GM19099 (cell line): Measurements from ENCODE around the gene PPFIBP2.

ENCODE experiments used
- POLR2A ChIP-seq: IDR thresholded peaks from 3 replicates; pipeline ENCODE4 v1.6.1; 2011; ENCODE audit warnings: low read depth; ENCODE audit not compliant: insufficient read length; ENCODE audit errors: extremely low read depth

The PPFIBP2 gene

DNA sequence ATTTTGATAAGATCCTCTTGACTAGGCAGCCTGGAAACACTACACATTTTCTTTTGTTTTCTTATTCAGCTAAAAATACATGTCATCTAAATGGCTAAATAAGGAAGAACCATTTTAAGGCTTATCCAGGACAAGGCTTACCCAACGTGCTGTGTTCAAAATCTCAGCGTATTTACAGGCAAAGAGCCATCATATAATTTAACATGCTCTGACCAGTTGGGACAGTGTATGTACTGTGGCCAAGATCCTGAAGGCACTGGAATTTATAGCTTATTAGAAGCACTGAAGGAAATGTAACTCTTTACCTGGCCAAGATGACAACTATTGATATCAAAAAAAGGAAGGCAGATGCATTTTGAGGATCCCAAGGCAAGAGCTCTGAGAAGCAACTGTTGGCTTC is 71.1 kb downstream of the PPFIBP2 start:
- no peak for TF ChIP-seq POLR2A

DNA sequence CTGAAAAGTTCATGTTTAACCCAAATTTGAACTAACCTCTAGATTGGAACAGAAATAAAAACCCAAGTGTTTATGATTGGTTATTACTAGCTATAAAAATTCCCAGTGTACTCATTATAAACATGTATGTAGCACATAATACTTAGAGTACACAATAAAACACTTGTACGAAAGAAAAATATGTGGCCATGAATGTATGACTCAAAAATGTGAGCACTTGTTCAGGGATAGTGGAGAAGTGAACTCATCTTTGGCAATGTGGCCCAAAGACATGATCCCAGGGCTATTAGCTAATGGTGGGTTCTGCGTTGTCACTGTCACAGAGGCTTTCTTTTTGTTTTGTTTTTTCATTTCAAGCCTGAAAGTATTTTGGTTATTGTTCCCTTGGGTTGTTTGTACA is 72.0 kb downstream of the PPFIBP2 start:
- no peak for TF ChIP-seq POLR2A

DNA sequence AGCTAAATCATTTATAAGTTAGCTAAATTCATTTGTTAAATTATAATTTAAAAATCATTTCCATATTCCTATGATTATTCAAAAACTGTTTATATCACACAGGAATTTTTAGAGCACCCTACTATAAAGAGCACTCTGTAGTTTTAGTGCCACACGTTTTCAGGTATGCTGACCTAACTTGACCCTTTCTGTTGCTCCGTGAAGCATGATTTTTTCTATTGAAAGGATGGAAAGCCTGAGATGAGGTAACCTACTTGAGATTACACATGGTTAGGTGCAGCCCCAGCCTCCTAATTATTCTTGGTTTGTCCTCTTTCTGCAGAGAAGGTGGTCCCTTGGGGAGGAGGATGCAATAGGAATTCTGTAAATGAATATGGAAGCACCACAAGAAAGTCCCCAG is 72.6 kb downstream of the PPFIBP2 start:
- TF ChIP-seq POLR2A = no peak

DNA sequence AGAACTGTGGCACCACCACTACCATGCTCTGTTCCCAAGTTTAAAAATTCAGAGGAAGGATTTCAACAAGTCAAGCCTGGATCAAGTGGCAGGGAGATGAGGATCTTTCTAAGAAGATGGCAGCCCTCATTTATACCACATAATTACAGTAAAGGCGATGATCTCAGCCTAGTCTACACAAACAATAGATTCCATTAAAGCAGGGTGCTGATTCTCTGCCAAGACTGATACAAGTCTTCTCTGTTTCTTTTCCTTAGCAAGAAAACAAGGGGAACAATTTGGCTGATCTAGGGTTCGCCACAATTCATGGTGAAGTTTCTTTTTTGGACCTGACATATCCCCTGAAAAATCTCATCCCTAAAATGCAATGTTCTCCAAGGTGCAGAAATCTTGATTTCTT is 73.9 kb downstream of the PPFIBP2 start:
- TF ChIP-seq POLR2A = no peak

DNA sequence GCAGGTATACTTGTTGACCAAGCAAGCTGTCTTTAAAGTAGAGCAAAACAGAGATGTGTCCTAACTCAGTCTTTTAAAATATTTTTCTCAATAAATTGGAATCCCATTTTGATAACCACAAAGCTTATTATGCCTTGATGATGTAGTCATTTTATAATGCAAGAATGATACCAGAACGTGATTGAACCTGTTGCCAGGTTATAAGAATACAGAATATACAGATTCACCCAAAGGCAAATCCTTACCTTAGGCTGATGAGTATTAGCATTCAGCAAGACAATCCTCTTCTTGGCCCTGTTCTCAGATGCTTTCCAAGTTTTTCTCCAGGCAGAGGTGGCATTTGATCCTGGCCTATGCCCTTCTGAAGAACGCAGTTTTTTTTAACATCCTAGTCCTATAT is 76.1 kb downstream of the PPFIBP2 start:
- no peak for TF ChIP-seq POLR2A

DNA sequence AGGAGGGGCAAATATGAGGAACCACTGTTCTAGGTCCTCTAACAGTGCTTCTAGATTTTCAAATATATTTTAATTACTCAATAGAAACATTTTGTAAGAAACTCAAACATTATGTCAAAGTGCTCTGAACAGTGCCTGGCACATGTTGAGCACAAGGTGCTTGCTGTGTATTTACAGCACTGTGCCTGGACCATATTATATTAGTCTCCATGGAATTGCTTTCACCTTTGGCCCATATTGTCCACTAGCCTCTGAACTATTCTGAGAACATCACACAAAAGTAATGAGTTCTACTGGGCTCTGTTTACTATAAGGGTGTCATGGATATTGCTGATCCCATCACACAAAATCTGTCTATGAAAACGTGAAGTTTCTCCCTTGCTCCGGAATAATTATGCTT is 76.7 kb downstream of the PPFIBP2 start:
- TF ChIP-seq POLR2A = no peak

DNA sequence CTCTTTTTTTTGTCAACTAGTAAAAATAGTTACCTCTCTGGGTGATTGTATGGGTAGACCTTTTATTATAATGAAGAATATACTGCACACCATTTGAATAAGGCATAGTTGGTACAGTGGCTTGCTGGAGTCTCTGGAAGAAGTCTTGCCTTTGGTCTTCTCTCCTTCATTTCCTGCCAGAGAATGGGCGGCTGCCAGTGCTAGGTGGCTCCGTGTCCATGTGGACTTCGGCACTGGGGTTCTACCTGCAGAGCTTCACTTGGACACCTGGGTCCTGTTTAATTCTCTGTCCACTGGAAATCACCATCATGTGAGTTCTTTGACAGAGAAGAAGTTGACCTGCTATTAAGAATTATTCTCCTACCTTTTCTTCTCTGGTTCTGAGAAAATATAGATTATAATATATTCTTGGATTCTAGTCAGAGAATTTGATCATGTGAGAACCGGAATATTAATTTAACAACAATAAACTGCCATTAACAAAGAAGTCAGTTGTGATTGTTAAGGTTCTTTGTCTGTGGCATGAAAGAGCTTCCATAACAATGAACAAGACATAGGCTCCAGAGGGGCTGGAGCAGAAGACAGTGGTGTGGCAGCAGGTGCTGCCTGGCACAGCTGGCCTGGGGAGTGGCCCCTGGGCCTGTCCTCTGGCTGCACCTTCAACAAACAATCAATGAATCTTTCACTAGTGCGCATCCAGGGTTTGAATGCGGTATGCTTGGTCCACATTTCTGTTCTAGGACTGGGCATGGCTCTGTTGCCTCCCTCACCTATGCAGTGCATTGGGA is 77.5 kb downstream of the PPFIBP2 start:
- no peak for TF ChIP-seq POLR2A

DNA sequence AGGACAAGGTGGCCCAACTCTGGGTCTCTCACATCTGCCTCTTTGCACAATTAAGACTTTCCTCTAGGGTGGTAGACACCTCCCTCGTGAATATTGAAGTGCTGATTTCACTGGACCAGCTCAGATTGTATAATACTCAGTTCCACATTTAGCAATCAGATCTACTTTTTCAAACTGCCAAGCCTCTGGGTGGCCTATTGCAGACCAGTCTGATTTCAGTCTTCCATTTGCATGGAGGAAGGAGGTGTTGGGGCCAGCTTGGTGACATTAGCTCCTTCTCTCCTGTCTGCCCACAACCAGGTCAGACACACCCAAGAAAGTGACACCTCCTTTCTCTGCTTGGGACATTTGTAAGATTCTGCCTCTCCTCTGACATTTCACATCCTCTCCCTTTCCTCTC is 78.2 kb downstream of the PPFIBP2 start:
- no peak for TF ChIP-seq POLR2A

DNA sequence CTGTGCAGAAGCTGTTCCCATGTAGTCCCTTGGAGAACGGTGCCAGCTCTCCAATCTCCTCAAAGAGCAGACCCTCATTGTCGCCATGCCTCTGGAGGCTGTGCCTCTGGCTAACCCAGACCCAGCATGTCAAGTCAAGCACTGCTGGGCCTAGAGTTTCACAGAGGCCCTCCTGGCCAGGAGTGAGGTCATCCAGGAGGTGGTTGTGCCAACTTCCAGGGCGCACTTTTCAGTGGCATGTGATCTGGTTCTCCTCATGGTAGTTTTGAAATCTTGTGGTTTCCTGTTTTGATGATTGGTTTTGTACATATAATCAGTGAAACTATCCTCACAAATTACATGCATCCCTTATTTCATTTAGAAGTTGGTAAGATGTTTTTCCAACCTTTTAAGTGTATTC is 78.9 kb downstream of the PPFIBP2 start:
- TF ChIP-seq POLR2A = no peak

DNA sequence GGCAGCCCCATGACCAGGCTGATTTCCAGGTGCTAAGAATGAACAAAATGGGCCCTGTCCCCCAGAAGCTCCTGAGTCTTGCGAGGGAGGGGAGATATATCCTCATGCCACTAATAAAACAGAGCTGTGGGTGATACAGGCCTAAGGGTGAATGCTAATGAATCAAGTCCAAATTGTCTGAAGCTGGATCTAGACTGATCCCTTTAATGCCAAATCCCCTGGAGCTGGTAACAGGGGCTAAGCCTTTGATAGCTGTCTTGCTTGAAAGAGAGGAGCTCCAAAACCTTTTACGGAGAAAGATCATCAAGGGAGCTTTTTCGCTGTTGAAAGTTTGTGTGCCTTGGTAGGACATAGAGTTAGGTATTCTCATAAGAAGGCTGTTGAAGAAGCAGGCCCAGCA is 79.7 kb downstream of the PPFIBP2 start:
- no peak for TF ChIP-seq POLR2A

DNA sequence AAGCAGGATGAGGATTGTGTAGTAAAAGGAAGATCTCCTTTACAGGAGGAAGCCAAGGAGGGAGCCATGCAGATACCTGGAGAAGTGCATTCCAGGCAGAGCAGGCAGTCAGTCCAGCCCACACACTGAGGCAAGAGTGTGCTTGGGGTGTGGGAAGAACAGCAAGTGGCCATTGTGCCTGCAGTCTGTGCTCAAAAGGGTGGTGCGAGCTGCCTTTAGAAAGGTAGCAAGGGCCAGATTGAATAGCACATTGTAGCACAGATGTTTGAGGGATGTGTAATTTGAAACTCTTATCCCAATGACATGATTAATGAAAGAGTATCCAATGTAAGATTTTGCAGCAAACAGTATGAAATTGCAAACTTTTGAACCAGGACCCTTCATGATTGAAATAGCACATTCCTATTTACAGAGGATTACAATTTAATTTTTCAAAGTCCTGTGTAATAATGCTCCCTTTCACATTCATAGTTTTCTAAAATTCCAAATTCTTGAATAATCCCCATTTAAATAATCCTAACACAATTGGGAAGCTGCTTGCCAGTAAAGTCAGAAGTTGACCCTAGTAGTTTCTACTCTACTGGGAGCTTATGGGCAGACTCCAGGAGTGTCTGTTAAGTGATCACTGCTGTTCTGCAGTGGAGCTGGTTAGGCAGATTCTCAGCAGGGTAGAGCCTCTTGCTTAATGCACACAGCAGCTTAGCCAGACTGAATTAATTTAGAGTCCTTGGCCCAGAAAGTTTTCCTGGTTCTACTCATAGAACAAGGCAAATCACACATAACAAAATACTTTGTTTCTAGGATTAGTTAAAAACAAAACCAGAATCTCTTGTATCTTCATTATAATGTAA is 81.4 kb downstream of the PPFIBP2 start:
- TF ChIP-seq POLR2A = no peak

DNA sequence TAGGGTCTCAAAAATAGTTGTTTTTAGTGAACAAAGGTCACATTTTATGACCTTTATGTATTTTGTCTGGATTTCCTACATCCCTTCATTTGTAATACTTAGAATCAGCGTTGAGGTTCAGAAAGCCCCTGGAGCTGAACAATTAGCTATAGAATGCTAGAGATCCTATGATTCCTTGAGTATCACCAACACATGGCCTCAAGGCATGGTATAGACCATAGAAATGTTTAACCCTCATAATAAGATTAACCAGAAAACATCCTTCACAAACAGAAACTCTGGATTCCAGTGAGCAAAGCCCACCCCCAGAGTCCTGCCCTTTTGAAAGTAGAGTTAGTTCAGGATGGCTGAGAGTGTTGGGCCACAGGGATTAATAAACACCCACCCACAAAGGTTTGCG is 82.2 kb downstream of the PPFIBP2 start:
- no peak for TF ChIP-seq POLR2A

DNA sequence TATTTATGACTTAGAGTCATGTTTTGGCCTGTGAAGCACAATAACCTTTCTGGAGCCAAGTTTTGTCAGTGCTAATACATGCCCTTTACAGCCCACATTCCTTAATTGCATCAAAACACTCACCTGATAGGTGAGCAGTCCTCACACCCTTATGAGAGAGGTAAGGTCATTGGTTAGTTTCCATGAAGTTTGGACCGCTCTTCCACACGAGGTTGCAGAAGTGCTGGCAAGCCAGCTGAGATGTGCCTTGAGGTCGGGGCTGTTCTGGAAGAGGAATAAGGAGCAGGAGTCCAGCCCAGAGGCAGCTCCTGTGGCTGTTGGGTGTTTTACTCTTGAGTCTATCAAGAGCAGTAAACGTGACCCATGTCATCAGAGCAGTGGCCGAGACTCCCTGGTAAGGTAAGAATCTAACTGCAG is 83.2 kb downstream of the PPFIBP2 start:
- no peak for TF ChIP-seq POLR2A

DNA sequence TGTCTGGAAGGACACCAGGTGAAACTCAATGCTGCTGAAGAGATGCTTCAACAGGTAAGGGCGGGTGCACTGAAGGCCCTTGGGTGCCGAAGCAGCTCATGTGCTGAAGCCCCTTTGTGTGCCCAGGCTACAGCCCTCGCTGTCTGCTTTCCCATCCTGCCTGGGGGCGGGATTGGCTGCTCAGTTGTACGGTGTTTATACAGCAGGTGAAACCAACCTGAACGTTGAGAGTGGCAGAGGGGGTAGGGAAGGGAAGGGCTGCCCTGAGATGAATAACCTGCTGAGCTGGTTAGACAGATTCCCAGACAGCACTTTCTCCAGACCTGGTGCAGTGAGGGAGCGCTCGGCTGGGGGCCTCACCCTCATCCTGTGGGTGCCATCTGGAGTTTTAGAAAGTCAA is 83.8 kb downstream of the PPFIBP2 start:
- no peak for TF ChIP-seq POLR2A

DNA sequence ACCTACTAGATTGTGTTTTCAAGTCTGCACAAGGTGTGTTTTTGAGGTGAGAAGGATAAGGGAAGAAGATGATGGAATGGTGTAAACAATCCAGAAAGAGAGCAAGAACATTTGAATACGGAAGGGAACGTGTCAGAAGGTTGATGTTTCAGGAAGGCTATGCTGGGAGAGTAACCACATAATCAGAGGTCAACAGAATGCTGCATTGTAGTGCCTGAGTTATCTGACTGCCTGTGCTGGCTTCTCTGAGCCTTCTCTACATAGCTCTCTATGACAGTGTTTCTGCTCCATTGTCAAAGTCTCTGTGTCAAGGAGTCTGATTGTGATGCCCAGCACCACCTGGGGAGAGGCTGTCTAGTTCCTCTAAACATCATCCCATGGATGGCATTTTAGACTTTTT is 85.4 kb downstream of the PPFIBP2 start:
- TF ChIP-seq POLR2A = no peak

DNA sequence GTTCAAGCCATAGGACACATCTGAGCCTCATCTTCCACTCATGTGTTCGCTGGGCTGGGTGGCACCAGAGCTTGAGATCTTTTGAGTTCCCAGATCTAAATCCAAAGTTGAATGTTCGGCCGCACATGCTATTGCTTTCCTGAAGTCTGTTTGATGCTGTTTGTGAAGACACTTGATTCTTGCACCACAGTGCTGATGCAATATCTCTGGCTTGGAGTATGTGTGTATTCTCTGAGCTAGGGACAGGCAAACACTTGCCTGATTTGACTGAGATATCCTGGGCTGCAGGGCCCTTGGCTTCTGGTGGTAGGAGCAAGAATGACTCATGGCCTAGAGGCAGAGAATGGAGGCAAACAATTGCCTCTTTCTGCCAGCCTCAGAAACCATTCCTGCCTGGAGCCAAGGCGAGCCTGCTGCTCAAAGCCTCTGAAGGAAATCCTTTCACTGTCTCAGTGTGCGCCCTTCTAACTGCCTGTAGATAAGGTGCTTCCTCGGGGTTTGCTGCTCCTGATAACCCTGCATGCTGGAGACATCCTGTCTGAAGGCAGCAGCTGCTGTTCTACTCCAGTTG is 86.5 kb downstream of the PPFIBP2 start:
- no peak for TF ChIP-seq POLR2A
